Measurements from ENCODE around the gene RENBP. TPM values are rescaled to one million over a fixed set of nuclear protein-coding genes. Genes with fewer than 3 reads are reported as not detected.

The RENBP gene
- total and polyA plus RNA-seq, 9 of the 15 experiments (the other 6 are each of a cell fraction or from before 2014, with no cell fraction given): 0.07 to 14.8 (median 10.6) TPM; not detected in 1

GRCh38 chrX:153934762-153935325, 9.6 kb downstream of the RENBP start, which contains the start of gene NAA10 (continued):
- TF ChIP-seq SIN3A (IDR thresholded peaks at IDR 0.05; ENCODE audit: borderline replicate concordance in 2 of 2, control insufficient read depth in 1 of 2, low read depth in 2 of 2, low read length in 2 of 2) (peak in 1 of 2 experiments; percentile 79; a peak in 1 of 4 replicates), ZNF318 (IDR thresholded peaks at IDR 0.05; ENCODE audit: borderline replicate concordance in 1 of 2, low read depth in 1 of 2) (no peak), OTX1 (CRISPR knock-in tag; IDR thresholded peaks at IDR 0.05) (no peak), CREB3 (tag; conservative IDR thresholded peaks at IDR 0.05; ENCODE audit: low read depth) (no peak), SRSF3 (IDR thresholded peaks at IDR 0.05; ENCODE audit: insufficient read depth, low read length) (no peak), NELFE (IDR thresholded peaks at IDR 0.05; ENCODE audit: insufficient read depth, insufficient read length) (no peak), FOXK1 (CRISPR knock-in tag; IDR thresholded peaks at IDR 0.05; ENCODE audit: borderline replicate concordance) (no peak), MEIS2 (IDR thresholded peaks at IDR 0.05; ENCODE audit: partially characterized antibody) (peak; percentile 22), ZNF12 (CRISPR knock-in tag; IDR thresholded peaks at IDR 0.05) (no peak), BRCA1 (IDR thresholded peaks at IDR 0.05) (no peak), BRCA1 (CRISPR knock-in tag; IDR thresholded peaks at IDR 0.05) (no peak), NCOA4 (IDR thresholded peaks at IDR 0.05; ENCODE audit: partially characterized antibody) (no peak), TARDBP (IDR thresholded peaks at IDR 0.05) (no peak), SNAPC5 (CRISPR knock-in tag; IDR thresholded peaks at IDR 0.05) (no peak), THAP7 (CRISPR knock-in tag; IDR thresholded peaks at IDR 0.05) (peak; percentile 89), ZNF384 (IDR thresholded peaks at IDR 0.05; ENCODE audit: low read depth, low read length) (no peak), RBM14 (IDR thresholded peaks at IDR 0.05; ENCODE audit: borderline replicate concordance, insufficient read depth, low read depth, low read length) (no peak), ZC3H8 (IDR thresholded peaks at IDR 0.05) (no peak), CGGBP1 (CRISPR knock-in tag; IDR thresholded peaks at IDR 0.05) (no peak)
